ENCODE measurements around the gene TAP1. TPM values are rescaled to one million over a fixed set of nuclear protein-coding genes. Genes with fewer than 3 reads are reported as not detected.
A peak's percentile ranks its signal among the peaks of the same experiment; 100 is the strongest.

The TAP1 gene
- total RNA-seq, 1 donor from 2014 or later, result 50.6 TPM

DNA sequence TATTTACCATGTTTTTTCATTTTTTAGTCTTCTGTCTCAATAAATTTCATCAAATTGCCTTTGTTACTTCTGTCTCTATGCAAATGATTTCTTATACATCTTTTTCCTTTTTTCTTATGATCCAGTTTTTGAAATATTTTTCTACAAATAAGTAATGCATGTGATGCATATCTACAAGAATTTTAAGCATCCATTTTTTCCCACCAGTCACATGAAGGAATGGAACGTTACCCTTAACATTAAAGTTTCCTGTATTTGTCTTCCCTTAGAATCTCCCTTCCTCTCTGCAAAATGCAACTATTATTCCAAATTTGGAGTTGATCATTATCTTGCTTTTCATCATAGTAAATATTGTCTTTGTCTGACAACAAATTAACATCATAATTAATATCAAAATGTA is 36.0 kb upstream of the TAP1 start:
- intact Hi-C loops (cut with DNase I), result loop anchor here (10.0 kb wide), 1 partner anchor 275 kb away; no protein-coding TSS in a partner anchor
- no peak overlapping the region for H3K27ac ChIP-seq

DNA sequence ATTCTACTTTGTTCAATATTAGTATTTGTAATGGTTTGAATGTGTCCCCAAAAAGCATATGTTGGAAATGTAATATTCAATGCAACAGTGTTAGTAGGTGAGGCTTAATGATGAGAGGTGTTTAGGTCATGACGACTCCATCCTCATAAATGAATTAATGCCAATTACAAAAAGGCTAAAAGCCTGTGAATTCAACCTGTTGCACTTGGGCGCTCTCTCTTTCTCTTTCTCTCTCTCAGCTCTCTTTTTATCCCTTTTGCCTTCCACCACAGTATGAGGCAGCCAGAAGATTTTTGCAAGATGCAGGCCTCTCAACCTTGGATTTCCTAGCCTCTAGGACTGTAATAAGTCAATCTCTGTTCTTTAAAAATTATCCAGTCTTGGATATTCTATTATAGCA is 35.1 kb upstream of the TAP1 start:
- intact Hi-C loops (cut with DNase I), result loop anchor here (10.0 kb wide), 1 partner anchor 276 kb away; no protein-coding TSS in a partner anchor
- TF ChIP-seq, protein P1, sequence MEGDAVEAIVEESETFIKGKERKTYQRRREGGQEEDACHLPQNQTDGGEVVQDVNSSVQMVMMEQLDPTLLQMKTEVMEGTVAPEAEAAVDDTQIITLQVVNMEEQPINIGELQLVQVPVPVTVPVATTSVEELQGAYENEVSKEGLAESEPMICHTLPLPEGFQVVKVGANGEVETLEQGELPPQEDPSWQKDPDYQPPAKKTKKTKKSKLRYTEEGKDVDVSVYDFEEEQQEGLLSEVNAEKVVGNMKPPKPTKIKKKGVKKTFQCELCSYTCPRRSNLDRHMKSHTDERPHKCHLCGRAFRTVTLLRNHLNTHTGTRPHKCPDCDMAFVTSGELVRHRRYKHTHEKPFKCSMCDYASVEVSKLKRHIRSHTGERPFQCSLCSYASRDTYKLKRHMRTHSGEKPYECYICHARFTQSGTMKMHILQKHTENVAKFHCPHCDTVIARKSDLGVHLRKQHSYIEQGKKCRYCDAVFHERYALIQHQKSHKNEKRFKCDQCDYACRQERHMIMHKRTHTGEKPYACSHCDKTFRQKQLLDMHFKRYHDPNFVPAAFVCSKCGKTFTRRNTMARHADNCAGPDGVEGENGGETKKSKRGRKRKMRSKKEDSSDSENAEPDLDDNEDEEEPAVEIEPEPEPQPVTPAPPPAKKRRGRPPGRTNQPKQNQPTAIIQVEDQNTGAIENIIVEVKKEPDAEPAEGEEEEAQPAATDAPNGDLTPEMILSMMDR (IDR thresholded peaks at IDR 0.05), result no peak
- no peak for TF ChIP-seq POLR2AphosphoS5 (IDR thresholded peaks at IDR 0.05; ENCODE audit: insufficient read depth in 1 of 2, low read depth in 1 of 2)
- TF ChIP-seq POLR2A (IDR thresholded peaks at IDR 0.05), result no peak
- H3K4me1 ChIP-seq, result peaks cover 24% of the 10 kb centered on the region
- H3K4me3 ChIP-seq, result no peak overlapping the region
- H3K27ac ChIP-seq, result no peak overlapping the region
- DNase-seq (ENCODE audit: extremely low spot score in 2 of 2), result no peak
- H3K27me3 ChIP-seq, result no peaks in the 10 kb centered on the region
- H3K9me3 ChIP-seq, result no peaks in the 10 kb centered on the region
- no peaks in the 10 kb centered on the region for H3K36me3 ChIP-seq

More for the DNA sequence above, 36.0 kb upstream of the TAP1 start:
- no peak for DNase-seq (ENCODE audit: extremely low spot score in 2 of 2)
- no peaks in the 10 kb centered on the region for H3K36me3 ChIP-seq
- H3K9me3 ChIP-seq, result no peaks in the 10 kb centered on the region
- TF ChIP-seq POLR2AphosphoS5 (IDR thresholded peaks at IDR 0.05; ENCODE audit: insufficient read depth in 1 of 2, low read depth in 1 of 2) (no peak), POLR2A (IDR thresholded peaks at IDR 0.05) (no peak)
- TF ChIP-seq, protein P1 (IDR thresholded peaks at IDR 0.05), result no peak
- H3K27me3 ChIP-seq, result no peaks in the 10 kb centered on the region
- H3K4me1 ChIP-seq, result peaks cover 27% of the 10 kb centered on the region
- H3K4me3 ChIP-seq, result no peak overlapping the region

DNA sequence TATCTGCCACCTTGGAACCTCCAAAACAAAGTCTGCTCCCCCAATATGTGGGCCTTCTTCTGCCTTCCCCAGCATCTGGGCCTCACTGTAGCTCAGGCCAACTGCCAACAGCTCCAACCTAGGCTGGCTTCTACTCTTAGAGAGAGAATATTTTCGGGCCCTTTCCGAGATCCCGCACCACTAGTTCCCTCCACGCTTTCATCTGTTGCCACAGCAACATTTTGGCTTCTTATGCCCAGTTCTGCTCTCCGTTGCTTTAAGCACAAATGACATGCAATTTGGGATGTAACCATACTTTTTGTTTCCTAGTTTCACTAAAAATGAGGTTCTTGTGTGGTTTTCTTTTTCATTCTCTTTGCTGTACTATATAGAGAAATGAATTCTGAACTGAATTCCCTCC is 34.1 kb upstream of the TAP1 start:
- no peaks in the 10 kb centered on the region for H3K36me3 ChIP-seq
- intact Hi-C loops (cut with DNase I), result loop anchor here (10.0 kb wide), 1 partner anchor 277 kb away; no protein-coding TSS in a partner anchor
- H3K4me3 ChIP-seq, result no peak overlapping the region
- DNase-seq (ENCODE audit: extremely low spot score in 2 of 2), result no peak
- peaks cover 21% of the 10 kb centered on the region for H3K4me1 ChIP-seq
- H3K27me3 ChIP-seq, result no peaks in the 10 kb centered on the region
- H3K27ac ChIP-seq, result no peak overlapping the region
- H3K9me3 ChIP-seq, result no peaks in the 10 kb centered on the region
- TF ChIP-seq POLR2AphosphoS5 (IDR thresholded peaks at IDR 0.05; ENCODE audit: insufficient read depth in 1 of 2, low read depth in 1 of 2), result no peak
- TF ChIP-seq, protein P1 (IDR thresholded peaks at IDR 0.05), result no peak
- TF ChIP-seq POLR2A (IDR thresholded peaks at IDR 0.05), result no peak

DNA sequence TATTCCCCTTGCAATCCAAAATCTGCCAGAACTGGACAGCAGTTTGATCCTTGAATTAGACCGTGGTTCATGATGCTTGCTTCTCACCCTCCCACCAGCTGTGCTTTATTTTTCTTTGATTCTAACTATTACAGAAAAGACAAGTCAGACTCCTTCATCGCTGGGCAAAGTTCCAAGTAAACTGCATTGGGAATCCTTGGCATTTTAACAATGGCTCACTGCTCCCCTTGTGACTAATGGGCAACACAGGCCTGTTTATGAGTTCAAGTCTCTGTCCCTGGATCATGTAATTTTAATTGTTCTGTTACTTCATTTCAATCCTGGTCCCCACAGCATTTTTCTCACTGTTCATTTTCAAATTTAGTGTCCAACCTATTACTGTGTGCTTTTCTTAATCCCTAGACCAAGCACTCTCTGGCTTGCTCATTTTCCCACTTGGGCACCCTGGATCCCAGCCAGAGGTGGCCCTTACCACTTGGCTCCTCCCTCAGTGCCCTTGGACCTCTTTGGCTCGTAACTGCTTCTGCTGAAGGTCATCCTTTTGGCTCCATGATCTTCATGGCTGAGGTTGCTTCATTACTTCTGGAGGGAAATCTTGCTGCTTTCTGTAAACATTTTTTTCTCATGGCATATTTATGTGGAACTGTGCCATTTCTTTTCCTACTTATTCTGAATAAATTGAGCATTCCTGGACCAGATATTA is 33.3 kb upstream of the TAP1 start:
- peak overlapping the region; percentile 53 for H3K27ac ChIP-seq
- intact Hi-C loops (cut with DNase I), result loop anchor here (10.0 kb wide), 1 partner anchor 278 kb away; no protein-coding TSS in a partner anchor

More for the DNA sequence above, 33.3 kb upstream of the TAP1 start:
- peaks cover 21% of the 10 kb centered on the region for H3K4me1 ChIP-seq
- no peaks in the 10 kb centered on the region for H3K9me3 ChIP-seq
- no peaks in the 10 kb centered on the region for H3K36me3 ChIP-seq
- TF ChIP-seq POLR2AphosphoS5 (IDR thresholded peaks at IDR 0.05; ENCODE audit: insufficient read depth in 1 of 2, low read depth in 1 of 2), result no peak
- TF ChIP-seq POLR2A (IDR thresholded peaks at IDR 0.05), result no peak
- TF ChIP-seq, protein P1 (IDR thresholded peaks at IDR 0.05), result no peak
- DNase-seq (ENCODE audit: extremely low spot score in 2 of 2), result no peak
- no peaks in the 10 kb centered on the region for H3K27me3 ChIP-seq
- H3K4me3 ChIP-seq, result no peak overlapping the region

Measured in vagina (tissue), 2 donors.